Hematopoietic multipotent progenitor cell treated with erythropoietin and hydrocortisone succinate and interleukin-3 and kit ligand, for 8 days (in vitro differentiated cells): ENCODE measurements around the gene SLC7A8.

Experiments
- DNase-seq: peaks from one replicate; pipeline ENCODE4 v3.0.0-alpha.2; 2015

Gene SLC7A8

GRCh38 chr14:23129759-23130316, 53.6 kb downstream of the SLC7A8 start:
- no peak for DNase-seq

DNA sequence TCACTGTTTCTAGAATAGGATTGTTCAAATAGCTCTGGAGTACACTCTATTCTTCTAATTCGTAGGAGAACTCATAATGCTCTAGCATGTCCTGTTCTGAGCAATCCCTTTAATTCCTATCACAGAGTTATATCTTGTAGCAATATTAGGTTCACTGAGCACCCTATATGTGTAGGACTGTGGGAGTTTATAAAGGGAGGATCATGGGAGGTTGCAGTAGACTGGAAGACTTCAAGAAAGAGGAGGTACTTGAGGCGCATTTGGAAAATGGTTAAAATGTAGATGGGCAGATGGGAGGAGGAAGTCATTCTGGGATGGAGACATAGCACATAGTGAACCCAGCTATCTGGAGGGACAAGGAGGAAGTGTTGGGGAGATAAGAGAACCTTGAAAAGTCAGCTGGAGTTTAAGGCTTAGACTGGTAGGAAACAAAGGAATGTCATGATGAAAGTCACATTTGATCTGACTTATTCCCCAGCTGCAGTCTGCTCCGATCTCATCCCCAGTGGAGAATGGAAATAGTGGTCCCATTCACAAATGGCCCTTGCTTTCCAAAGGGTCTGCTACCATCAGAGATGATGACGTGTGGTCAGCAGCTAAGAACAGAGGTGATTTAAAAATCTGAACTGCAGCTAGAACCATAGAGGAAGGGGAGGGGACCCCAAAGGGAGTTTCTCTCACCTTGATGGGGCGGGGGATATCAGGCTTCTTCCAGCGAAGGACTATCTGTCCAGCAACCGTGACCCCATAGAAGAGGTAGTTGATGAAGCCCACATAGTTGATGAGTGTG, 54.3 kb downstream of the SLC7A8 start:
- no peak for DNase-seq

DNA sequence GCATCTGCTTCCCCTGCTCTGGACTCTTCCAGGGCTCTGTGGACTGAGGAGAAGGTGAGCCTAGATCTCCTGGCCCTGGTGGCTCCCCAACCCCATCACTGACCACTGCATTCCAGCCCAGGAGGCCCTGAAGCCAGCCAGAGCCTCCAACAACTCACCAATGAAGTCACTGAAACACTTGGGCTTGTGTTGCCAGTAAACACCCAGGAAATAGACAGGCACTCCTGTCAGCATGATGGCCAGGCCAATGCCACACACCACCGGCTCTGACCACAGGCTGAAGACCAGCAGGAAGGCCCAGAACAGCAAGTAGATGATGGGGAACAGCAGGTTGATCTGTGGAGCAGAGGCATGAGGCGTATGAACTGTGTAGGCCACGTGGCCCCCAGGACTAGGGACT, 55.6 kb downstream of the SLC7A8 start:
- DNase-seq: no peak

- no peak for DNase-seq
Observed at GRCh38 chr14:23126548-23127278, 56.7 kb downstream of the SLC7A8 start.

DNA sequence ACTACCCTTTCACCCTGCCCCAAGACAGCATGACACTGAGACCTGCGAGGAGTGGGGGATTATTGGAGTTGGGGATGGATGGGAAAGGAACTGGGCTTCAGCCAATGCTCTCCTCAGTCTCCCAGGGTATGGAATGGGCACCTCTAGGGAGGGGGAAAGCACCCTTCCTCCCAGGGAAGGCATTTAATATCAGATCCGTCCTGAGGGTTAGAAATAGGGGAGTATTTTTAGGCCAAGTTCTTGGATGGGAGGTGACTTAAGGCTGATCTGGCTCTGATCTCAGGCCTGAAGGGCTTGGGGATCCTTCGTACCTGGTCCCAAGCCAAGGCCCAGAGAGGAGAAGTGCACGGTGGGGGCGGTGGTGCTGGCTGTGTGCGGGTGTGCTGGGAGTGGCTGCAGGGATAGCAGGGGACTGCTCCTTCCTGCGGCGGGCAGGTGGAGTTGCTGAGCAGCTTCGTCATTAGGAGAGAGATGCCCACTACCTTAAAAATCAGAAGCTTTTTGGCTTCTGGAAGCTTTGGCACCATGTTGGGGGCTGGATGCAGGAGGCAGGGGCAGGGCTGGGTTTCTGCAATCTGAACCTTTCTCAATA, 57.4 kb downstream of the SLC7A8 start:
- DNase-seq: no peak

DNA sequence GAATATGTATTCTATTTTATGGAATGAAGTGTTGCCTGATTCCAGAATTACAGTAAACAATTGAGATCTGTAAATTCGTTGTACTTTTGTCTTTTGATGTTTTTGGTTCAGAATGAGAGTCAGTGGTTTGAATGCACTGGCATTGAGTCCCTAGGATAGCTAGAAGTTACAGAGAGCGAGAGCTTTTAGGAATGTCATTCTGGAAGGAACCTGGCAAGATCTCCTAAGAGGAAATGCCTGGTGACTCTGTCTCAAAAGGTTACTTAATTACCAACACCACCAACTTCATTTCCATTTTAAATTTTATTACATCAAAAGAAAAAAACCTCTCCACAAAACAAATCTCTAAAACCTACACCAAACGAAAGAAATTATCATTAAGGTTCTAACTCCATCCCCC, 58.4 kb downstream of the SLC7A8 start:
- no peak for DNase-seq

DNA sequence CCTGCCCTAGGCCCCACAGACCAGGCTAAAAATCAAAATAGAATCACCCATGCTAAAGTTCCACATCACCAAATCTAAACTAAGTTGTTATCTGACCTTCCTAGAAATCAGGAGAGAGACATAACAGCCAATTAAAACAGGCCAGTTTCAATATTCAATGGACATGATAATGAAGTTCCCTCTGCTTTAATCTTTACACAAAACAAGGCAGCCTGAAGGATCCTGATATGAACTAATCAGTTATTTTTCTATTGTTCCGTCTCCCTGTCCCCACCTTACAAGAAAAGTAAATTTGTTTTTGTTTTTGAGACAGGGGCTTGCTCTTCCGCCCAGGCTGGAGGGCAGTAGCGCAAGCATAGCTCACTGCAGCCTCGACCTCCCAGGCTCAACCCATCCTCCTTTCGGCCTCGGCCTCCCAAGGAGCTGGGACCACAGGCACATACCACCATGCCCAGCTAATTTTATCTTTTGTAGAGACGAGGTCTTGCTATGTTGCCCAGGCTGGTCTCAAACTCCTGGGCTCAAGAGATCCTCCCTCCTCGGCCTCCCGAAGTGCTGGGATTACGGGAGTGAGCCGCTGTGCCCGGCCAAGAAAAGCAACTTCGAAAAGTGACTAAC, 59.0 kb downstream of the SLC7A8 start:
- peak; percentile 39 for DNase-seq

DNA sequence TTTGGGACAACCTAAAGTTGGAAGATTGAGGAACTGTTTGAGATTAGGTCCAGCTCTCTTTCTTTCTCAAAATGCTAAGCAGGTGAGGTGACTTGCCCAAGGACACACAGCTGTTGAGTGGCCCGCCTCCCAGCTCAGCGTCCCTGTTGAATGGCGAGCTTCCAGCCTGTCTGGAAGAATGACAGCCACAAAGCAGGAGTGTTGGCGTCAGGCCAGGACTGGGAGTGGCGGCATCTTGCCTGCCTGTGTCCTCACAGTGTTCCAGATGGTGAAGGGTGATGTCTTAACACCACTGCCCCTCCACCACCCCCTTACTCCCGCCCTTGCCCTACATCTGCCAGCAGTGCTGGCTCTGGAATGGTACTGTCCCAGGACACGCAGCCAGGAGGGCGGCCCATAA, 60.0 kb downstream of the SLC7A8 start:
- peak; percentile 82 for DNase-seq

DNA sequence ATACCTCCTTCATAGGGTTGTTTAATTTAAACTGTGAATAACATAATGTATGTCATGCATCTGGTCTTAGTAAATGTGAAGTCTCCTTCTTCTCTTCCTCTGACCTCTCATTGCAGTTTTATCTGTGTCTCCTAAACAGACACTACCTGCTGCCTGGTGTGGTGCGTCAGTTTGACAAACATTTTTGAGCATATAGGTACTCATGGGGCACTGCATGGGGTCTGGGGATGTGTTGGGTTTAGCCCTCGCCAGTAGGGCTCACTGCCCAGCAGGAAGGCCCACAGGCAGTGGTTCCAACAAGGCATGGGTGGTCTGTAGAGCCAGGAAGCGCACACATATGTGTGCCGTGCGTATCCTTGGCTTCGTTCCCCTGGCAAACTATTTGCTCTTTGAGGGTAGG, 61.4 kb downstream of the SLC7A8 start:
- no peak for DNase-seq

- DNase-seq: no peak
Observed at GRCh38 chr14:23121361-23121771, 62.1 kb downstream of the SLC7A8 start.

- DNase-seq: peak; percentile 89
Observed at GRCh38 chr14:23120541-23121251, 62.8 kb downstream of the SLC7A8 start.

- DNase-seq: no peak
Observed at GRCh38 chr14:23119363-23120327, 63.8 kb downstream of the SLC7A8 start.

DNA sequence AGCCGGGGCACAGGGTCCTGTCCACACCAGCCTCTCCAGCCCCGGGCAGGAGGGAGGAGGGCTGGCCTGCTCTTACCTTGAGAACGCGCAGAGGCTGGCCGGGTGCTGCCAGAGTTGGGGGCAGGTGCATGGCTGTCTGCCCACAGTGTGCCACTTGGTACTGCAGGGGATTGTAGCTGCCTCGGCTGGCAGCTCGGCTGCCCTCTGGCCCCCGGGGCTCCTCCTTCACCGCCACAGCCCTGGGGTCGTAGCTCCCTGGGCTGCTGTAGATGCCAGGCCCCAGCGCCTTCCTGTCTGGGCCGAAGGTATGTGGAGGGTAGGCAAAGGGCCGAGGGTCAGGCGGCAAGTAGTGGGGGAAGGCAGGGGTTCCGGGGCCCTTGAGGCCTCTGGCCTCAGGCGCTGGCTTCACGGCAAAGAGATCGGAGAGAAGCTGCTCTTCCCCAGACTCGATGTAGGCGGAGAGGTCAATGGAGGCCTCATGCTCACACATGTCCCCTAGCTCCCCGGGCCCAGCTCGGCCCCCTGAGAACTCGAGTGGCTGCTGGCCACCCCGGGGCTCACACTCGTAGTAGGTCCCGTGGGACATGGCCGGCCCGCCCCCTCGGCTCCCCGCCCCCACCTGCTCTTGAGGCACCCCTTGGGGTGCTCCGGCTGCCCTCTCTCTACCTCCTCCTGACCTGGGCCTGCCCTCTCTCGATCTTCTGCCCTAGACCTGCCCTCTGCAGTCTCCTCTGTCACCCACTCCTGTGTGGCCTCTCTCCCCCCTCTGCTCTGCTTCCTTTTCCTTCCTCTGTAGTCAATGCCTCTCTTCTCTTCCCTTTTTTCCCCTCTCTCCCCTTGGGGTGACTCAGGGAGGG, 64.7 kb downstream of the SLC7A8 start, which contains the start of gene CEBPE:
Gene CEBPE, minus strand, starts transcription at position 750 of the 857 bp plus-strand sequence. Its CDS starts 164 bp downstream, at position 586.
- DNase-seq: no peak

- no peak for DNase-seq
Observed at GRCh38 chr14:23117371-23118020, 66.0 kb downstream of the SLC7A8 start.

DNA sequence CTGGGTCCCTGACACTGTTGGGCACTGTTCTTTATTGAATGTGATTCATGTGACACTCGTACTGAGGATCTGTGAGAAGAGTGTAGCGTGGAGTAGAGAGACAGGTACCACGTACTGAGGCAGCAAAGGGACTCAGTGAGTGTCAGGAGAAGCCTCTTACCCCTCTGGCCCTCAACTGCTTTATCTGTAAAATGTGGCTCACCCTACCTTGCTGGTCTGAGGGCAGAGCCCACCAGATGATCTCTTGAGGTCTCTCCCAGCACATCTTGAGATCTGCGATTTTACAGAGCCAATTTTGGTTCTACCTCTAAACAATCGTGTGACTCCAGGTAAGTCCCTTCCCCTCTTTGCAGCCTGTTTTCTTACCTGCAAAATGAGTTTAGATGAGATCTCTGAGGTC, 67.5 kb downstream of the SLC7A8 start:
- no peak for DNase-seq

- DNase-seq: no peak
Observed at GRCh38 chr14:23115039-23115731, 68.3 kb downstream of the SLC7A8 start.

- no peak for DNase-seq
Observed at GRCh38 chr14:23114669-23115038, 68.8 kb downstream of the SLC7A8 start.

GRCh38 chr14:23114120-23114458, 69.4 kb downstream of the SLC7A8 start:
- no peak for DNase-seq
